Activated CD8-positive, alpha-beta memory T cell treated with anti-CD3 and anti-CD28 coated beads for 48 hours (primary cell): ENCODE measurements around the gene BIRC6.
"Not testable (repeated sequence)": the region's sequence is repeated elsewhere in the genome, so short reads cannot be mapped to it uniquely, and the experiment has no call there.

Source experiments
- DNase-seq, 3 experiments: peaks; one replicate each; pipeline ENCODE4 v3.0.0-alpha.2; 2020; ENCODE audit warnings: low read depth in 2 of 3, low spot score in 2 of 3

BIRC6 gene

DNA sequence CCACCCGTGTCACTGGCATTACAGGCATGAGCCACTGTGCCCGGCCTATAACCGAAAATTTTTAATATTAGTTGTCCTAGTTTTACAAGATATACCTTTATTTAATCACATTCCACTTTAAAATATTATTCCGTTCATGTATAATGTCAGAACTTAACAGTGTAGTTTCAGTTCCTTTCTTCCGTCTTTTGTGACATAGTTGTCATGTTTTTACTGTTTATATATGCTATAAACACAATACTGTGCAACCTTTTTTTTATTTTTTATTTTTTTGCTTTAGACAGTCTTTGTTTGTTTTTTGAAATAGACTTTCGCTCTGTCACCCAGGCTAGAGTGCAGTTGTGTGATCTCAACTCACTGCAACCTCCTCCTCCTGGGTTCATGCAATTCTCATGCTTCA, 141.5 kb downstream of the BIRC6 start:
- no peak for DNase-seq

GRCh38 chr2:32502941-32503340, 146.1 kb downstream of the BIRC6 start:
- no peak for DNase-seq

DNA sequence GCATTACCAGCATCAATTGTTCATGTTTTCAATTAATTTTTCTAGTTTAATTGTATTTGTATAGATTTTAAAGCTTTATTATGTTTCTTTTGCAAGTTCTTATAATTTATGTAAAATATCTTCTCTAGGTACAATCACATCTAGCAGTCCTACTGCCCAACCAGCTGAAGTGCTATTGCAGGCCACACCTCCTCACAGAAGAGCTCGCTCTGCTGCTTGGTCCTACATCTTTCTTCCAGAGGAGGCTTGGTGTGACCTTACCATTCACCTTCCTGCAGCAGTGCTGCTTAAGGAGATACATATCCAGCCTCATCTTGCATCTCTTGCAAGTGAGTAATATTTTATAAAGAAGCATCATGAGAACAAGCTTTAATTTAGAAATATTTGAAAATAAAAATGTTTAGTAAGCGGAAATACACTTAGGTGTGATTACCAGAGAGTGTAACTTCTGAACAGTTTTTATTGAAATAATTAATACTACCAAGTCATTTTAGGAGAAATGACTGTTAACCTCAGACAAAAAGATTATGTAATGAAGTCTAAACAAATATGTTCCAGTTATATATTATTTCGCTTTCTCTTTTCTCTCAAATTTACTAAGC, 148.2 kb downstream of the BIRC6 start:
- DNase-seq = no peak

- DNase-seq = no peak
These were observed 149.6 kb downstream of the BIRC6 start for GRCh38 chr2:32506446-32506845.

DNA sequence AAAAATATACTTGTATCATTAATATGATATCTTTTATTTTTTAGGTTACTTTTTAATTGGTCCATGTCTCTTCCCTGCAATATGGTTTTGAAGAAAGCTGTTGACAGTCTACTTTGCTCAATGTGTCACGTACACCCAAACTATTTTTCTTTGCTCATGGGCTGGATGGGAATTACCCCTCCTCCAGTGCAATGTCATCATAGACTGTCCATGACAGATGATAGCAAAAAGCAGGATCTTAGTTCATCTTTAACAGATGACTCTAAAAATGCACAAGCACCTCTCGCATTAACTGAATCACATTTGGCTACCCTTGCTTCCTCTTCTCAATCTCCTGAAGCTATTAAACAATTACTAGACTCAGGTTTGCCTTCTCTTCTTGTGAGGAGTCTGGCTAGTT, 158.1 kb downstream of the BIRC6 start:
- DNase-seq = no peak

DNA sequence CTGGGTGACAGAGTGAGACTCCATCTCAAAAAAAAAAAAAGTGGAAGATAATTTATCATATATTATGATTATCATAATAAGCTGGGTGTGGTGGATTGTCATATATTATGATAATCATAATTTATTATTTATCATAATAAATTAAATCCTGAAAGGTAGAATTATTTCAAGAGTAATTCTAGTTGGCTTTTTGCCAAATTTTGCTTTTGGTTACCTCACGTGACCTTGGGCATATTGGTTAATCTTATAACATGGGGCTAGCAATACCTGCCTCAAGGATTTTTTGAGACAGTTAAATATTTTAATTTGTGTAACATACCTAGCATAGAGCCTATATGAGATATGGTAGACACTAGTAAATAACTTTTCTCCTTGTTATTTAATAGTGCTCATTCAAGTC, 159.7 kb downstream of the BIRC6 start:
- DNase-seq = no peak

DNA sequence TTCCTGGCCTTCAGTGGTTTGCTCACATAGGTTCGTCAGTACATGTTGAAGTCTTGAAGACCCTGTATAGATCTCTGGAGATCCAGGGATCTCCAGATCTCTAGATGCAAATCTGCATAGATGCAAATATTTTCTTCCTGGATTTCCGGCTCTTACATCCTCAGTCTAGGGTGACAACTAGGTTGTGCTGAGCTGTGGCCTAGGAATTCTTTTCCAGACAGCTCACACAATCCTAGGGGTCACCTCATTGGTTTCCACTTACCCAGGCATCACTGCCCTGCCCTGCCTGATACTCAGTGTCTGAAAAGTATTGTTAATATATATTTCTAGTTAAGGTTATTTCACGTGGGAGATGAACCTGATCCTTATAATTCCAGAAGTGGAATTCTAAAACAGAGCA, 165.9 kb downstream of the BIRC6 start:
- no peak for DNase-seq

GRCh38 chr2:32523686-32524085, 166.9 kb downstream of the BIRC6 start:
- DNase-seq = no peak

DNA sequence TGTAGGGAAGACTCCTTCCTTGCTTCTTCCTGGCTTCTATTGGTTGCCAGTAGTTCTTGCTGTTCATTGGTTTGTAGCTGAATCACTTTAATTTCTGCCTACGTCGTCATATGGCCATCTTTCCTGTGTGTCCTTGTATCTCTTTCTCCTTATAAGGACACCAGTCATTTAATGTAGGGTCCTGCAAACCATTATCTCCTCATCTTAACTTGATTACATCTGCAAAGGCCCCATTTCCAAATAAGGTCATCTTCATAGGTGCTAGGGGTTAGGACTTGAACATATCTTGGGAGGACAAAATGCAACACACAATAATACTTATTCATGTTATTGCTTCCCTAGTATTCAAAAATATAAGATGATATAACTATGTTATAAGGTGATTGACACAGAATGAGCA, 175.5 kb downstream of the BIRC6 start:
- no peak for DNase-seq

- DNase-seq = no peak
These were observed 176.1 kb downstream of the BIRC6 start for GRCh38 chr2:32532961-32533360.

DNA sequence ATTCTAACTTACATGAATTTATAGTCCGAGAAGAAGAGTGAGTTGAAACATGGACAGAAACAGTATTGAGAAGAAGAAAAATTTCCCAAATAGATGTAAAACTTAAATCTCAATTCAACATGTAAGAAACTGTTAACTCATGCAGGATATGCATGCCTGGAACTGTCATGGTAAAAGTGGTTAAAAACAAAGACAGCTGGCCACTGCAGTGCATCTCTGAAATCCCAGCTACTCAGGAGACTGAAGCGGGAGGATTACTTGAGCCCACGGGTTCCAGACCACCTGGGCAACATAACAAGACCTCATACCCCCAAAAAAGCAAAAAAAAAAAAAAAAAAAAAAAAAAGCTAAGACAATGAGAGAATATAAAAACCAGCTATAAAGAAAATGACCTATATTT, 178.0 kb downstream of the BIRC6 start:
- DNase-seq = no peak

- no peak for DNase-seq
These were observed 181.9 kb downstream of the BIRC6 start for GRCh38 chr2:32538735-32539134.

- DNase-seq = not testable (repeated sequence)
These were observed 195.7 kb downstream of the BIRC6 start for GRCh38 chr2:32552483-32552882.

DNA sequence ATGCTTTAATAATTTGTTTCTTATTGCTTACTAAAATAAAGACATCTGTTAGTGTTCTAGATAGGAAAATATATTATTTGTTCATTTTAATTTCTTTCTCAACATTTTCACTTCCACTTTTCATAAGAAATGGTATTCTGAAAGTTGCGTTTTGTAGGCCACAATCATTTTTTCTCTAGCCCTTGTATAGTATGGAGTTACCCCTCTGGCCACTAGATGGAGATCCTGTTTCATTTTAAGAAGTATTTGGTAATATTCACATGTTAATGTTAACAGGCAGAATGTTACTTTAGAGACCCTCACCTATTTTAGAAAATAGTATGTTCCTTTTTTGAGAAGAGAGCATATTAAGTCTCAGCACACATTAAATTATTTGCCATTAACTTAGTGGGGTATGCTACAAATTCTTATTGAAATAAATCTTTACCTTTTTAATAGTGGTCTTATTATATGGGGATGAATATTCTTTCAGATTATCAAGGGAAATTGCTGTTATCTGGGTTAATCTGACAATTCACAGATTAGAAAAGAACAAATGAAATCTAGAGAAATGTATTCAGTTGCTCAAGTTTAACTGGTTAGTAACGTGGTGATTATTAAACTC, 197.1 kb downstream of the BIRC6 start:
- DNase-seq = no peak

DNA sequence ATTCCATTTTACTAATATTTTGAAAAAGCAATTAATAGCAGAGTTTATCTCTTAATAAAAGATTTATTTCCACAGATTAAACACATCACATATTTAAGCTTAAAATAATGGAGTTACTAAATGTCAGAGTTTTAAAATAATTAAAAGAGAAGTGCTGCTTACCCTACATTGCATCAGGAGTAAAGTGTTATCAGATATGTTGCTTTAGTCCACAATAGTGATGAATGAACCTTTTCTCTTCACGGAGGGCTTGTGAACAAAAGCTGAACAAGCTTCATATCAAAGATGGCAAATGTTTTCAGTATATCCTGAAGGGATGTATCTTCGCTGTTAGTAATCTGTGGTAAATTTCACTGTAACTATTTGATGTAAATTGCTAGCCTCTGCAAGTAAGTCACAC, 201.7 kb downstream of the BIRC6 start:
- DNase-seq = no peak

GRCh38 chr2:32559136-32559535, 202.3 kb downstream of the BIRC6 start:
- DNase-seq = no peak

GRCh38 chr2:32562906-32563305, 206.1 kb downstream of the BIRC6 start:
- no peak for DNase-seq

DNA sequence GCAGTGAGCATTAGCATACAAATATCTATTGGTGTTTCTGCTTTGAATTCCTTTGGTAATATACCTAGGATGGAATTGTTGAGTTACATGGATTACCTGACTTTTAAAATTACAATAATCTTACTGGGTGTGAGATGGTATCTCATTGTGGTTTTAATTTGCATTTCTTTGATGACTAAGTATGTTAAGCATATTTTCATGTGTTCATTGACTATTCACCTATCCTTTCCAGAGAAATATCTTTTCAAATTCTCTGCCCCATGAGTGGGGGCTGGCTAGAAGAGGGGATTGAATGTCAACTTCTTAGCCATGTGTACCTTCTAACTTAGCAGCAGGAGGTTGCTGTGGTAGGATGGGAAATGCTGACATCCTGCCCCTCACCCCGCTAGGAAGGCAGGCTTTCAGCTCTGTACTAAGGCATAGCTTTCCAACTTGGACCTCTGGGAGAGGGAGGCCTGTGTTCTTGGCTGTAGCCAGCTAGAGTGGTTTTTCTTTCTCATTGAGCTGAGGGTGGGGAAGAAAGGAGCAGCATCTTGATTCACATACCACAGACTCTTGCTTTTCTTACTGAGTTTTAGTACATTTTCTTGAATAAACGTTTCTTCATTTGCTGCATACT, 207.7 kb downstream of the BIRC6 start:
- no peak for DNase-seq

- DNase-seq = no peak
These were observed 209.1 kb downstream of the BIRC6 start for GRCh38 chr2:32565902-32566301.

DNA sequence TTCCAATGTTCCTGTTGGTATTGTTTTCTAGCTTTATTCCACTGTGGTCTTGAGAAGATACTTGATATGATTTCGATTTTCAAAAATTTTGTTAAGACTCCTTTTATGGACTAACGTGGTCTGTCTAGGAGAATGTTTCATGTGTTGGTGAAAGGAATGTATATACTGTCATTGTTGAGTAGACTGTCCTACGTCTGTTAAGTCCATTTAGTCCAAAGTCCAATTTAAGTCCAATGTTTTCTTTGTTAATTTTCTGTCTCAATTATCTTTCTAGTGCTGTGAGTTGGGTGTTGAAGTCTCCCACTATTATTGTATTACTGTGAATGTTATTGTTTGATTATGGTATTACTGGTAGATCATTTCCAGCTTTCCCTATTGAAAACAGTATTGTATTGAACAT, 215.2 kb downstream of the BIRC6 start:
- no peak for DNase-seq

DNA sequence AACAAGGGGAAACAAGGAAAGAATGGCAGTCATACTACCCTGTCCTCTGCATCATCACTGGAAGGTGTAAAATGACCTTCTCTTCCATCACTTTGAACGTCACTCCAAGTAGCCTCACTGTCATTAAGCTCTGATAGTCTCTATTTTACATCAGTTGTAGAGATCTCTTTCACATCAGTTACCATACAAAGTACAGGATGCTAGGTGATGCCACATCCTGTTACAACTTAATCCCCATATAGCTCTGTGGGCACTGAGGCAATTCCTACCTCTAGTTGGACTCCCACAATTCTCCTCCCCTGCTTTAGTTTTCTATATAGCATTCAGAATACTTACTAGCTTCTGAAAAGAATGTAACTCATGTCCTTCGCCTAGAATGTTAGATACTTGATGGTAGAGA, 215.9 kb downstream of the BIRC6 start:
- no peak for DNase-seq

- no peak for DNase-seq
These were observed 235.0 kb downstream of the BIRC6 start for GRCh38 chr2:32591669-32592463.
